T47D (cell line): Measurements from ENCODE around the gene C6orf136.

Source experiments
- DNase-seq, 2 experiments: peaks; one replicate each; pipeline versions ENCODE4 v3.0.0 to v3.0.0-alpha.2; 2011 to 2012; ENCODE audit warnings: low read depth in 1 of 2, low spot score in 1 of 2
- JUND ChIP-seq: IDR thresholded peaks from 2 replicates; pipeline ENCODE4 v1.6.1; 2012; ENCODE audit warnings: low read depth
- in situ Hi-C: cut with HindIII; loops from 2 replicates; pipeline ENCODE4 v1.10.0; 2016; ENCODE audit warnings: low sequenced_read_pairs, low pct_unique_long_range_greater_than_20kb

C6orf136 gene

DNA sequence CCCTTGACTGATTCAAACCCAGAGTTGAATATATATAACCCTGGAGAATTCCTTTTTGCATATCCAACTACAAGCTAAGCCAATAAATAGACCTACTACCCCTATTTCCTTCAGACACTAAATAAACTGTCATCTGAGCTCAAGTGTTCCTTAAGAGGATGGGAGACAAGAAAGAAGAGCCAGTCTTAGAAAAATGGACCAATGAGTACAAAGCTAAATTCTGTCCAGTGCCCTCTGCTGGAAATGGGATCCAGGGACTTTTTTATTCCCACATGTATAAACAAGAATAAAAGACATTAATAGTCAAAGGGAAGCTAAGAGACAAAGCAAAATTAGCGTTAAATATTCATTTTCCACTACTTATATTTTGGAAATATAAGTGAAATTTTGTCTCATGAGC, 34.7 kb upstream of the C6orf136 start:
- peak in 1 of 2 experiments; percentile 62 for DNase-seq
- no peak for TF ChIP-seq JUND
- in situ Hi-C loops: no loop called here

DNA sequence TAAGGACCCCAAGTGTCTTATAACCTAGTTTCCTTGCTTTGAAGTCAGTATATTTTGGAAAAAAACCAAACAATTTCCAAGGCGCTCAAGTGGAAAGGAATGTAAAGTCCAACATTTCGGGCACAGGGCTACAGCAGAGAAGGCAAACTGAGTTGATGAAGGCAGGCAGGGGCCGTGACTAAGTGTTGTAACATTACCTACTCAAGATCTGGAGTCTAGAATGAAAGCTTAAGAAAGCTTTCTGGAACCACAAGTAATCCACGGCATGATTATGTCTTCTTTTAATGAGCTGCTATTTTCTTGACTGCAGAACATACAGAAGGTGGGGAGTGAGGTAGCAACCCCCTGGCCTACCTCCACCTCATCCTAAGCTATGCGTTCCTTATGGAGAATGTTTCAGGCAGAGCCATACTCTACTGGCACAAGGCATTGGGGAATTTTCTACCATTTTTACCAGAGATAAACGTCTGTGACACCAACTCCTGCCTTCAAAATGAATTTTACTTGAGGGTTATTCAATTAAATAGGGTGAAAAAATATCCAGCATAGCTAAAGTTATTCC, 34.2 kb upstream of the C6orf136 start:
- in situ Hi-C loops: no loop called here
- DNase-seq: no peak
- TF ChIP-seq JUND: 0 out of 2 replicates have a peak, but pooled peaks have one; percentile 12

DNA sequence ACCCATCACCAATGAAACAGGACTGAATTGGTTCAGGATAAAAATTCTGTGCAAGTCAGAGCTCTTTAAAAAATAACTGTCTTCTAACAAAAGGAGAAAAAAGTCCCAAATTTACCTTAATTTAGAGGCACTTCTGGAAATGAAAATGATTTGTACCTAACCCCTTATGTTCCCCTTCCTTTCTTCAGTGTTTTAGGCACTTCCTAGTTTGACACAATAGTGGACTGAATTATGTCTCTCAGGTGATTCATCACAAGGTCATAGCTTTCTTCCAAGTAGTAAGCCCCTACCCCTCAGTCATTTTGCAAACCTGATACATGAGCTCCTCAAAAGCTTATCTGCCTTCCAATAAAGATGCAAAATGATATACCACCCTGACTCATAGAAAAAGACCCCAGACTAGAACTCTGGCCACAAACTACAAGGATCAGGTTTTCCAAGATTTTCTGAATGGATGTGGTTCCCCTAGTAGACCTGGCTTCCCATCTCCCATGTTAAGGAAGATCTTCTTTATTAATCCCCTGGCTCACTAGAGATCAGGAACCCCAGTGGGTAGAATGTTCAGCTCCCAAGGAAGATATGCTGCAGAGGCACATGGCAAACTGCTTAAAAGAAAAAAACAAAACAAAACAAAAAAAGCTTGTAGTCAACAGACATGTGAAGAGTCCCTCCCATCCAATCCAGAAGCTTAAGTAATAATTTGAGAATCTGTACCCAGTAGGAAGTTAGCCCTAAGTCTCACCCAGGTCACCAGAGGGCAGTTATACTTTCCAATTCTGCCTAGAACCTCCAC, 33.5 kb upstream of the C6orf136 start:
- TF ChIP-seq JUND: no peak
- in situ Hi-C loops: no loop called here
- DNase-seq: no peak

DNA sequence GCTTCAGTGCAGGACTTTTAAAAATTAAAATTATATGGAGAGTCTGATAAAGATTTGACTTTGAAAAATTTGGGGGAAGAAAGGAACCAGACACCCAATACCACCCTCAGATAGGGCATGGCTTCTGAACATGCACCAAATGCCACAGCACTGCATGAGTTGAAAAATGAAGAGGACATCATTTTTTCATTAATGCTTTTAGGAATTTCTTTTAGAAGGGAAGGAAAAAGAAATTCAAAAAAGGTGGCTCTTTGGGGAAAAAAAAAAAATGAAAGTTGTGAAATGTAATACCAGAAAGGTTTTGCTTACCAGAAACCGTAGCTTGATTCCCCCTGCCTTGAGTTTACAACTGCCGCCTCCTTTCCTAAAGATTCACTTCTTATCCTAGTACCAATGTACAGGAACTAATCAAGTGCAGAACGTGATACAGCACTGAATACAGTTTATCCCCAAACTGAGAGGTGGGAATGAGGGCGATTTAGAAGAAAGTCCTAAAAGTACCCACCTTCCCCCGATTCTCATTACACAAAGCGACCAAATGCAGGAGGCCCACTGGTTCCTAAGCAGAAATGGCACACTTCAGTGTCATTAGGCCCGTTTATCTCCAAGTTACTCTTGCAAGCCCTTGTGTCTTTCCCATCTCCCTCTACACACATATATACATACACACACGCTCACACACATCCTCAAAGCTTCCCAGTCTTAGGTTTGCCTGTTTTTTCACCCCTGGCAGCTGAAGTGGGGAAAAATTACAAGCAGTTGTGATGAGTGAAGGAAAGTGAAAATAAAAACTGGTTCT, 32.7 kb upstream of the C6orf136 start:
- peak in 1 of 2 experiments; percentile 48 for DNase-seq
- no peak for TF ChIP-seq JUND
- in situ Hi-C loops: no loop called here

DNA sequence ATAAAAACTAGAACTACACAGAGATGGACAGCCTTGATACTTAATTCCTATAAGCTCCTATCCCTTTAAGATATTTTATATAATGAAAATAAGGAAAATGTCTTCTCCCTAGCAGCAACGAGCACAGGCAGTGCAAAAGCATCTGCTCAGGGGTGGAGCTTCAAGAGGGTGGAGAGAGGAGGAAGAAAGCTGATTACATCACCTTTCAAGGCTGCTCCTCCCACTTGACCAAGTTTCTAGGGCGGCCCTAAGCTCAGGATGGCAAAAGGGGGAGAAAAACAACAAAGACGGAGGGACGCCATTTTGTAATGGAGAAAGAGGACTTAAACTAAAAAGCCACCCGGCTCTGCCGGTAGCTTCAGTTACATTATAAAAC, 32.1 kb upstream of the C6orf136 start:
- peak; percentile 35 to 99 for DNase-seq
- peak; percentile 25; the same call in 1 of the 2 replicates for TF ChIP-seq JUND
- in situ Hi-C loops: no loop called here

DNA sequence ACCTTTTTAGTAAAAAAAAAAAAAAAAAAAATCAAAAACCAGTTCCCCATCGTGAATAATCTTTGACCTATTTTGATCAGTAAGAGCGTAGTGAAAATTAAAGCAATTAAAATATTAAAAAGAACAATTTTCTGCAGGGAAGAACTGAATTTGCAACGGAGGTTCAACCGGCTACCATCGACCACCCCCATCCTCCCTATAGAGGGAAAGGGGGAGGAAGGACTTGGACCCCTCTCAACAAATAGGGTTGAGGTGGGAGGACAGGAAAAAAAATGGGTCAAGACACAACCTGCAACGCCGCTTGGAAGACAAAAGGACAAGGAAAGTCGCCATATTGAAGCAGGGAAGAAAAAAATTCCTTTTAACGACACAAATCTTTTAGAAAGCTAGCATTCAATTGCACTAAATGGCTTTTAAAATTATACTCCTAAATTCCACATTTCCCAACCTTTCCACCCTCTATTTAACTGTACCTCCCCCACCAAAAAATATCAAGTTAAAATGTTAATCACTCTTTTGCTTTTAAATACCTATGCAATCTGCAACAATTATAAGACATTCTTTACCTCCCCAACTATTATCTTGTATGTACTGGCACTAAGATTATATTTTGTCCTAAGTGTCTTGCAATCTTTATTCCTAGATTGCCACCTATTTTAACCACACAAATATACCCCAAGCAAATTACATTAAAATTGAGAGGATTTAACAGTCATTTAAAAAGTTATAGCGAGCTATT, 31.5 kb upstream of the C6orf136 start:
- TF ChIP-seq JUND: peak; percentile 69
- in situ Hi-C loops: no loop called here
- peak in 1 of 2 experiments; percentile 89 for DNase-seq

DNA sequence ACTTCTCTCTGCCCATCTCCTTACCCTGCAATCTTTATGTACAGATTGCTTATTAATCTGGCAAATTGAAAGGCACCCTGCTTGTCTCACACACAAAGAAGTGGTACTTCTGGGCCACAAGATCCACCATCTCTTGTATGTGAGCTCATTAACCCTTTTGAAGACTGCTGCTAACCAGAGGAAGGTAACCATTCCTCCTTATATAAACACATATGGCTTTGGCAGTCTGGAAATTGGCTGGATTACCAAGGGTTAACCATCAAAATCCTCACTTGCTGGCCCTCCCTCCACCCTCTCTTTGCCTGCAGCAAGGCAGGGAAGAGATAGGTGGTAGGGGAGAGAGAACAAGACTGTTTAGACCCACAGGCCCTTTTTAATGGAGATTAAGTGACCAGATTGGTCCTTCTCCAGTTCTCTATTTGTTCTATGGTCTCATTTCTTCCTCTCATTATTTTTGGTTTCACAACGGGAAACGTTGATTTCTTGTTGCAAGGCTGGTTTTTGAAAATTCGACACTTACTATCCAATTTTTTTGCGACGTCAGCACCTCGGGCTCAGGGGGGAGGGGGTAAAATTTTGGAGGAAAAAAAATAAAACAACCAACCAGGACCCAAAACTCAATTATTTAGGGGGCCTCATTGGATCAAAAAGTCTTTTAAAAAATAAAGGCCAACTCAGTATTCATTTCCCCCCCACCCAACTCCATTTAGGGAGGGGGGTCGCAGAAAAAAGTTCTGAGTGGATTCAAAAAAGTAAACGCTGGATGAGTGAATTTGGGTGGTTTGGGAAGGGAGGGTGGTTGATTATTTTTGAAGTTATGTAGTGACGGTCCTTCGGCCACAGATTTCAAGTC, 30.7 kb upstream of the C6orf136 start:
- in situ Hi-C loops: no loop called here
- TF ChIP-seq JUND: 0 out of 2 replicates have a peak, but pooled peaks have one; percentile 3
- DNase-seq: peak in 1 of 2 experiments; percentile 81

DNA sequence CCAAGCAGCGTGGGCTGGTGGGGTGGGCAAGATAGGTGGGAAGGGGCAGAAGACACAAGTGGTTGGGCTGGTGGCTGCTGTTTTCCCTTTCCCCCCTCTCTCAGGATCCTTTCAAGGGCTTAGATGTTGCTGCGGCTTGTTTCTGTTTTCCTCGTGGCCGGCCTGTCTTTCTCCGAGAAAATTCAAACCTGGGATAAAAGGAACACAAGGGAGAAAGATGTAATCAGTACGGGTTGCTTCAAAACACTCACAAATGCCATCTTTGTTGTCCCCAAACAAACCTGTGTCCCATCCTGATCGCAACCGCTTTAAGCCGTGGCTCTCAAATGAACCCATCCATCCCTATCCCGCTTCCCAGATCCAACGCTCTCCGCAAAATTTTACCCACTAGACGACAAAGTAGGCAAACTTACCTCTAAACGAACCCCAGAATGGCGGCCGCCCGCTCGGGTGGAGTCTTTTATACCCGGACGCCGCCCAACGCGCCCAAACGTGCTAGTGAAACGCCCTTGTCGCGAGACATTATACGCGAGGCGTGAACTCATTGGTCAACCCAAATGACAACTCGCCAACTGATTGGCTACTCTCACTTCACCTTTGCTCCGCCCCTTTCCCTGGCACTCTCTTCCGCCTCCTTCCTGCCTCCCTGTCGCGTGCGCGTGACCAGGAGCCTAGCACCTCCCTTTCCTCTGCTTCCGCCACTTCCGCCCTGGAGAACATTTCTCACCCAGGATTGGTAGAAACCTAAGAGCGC, 29.9 kb upstream of the C6orf136 start, which contains the start of gene PPP1R10:
PPP1R10 (minus strand) TSS at position 433 of the 754 bp plus-strand sequence. CDS start 7,299 bp downstream, outside the sequence.
- in situ Hi-C loops: no loop called here
- peak; percentile 75 to 100 for DNase-seq
- no peak for TF ChIP-seq JUND

DNA sequence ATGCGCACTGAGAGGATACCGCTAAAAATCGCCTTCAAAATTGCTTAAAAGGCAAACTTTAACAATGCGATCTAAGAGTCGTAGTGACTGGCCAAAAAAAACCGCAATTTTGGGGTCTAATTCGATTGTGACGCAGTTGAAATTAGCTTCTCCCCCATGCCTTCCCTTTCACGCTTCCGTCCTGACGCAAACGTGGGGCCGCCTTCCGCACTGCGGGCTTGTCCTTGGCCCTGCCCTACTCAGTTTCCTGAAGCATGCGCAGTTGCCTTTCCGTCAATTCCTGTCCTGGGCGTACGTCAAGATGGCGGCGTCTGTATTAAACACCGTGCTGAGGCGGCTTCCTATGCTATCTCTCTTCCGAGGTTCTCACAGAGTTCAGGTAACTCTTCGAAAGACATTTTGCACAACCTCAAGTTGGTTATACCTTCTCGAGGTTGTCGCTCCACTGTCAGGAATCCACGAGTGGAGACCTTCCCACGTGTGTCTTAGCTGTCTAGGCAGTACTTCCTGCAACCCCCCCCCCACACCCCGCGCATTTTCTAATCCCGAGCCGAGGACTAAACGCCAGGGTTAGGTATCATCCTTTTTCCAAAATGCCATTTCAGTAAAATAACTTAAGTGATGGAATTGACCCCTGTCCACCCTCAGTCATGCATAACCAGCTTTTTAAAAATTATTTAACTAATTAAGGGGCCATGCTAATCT, 29.2 kb upstream of the C6orf136 start, which contains the start of gene MRPS18B:
MRPS18B (plus strand) TSS at position 276 of the 705 bp plus-strand sequence; CDS start at position 302, 26 bp downstream.
- in situ Hi-C loops: no loop called here
- peak; percentile 71 to 99 for DNase-seq
- no peak for TF ChIP-seq JUND

DNA sequence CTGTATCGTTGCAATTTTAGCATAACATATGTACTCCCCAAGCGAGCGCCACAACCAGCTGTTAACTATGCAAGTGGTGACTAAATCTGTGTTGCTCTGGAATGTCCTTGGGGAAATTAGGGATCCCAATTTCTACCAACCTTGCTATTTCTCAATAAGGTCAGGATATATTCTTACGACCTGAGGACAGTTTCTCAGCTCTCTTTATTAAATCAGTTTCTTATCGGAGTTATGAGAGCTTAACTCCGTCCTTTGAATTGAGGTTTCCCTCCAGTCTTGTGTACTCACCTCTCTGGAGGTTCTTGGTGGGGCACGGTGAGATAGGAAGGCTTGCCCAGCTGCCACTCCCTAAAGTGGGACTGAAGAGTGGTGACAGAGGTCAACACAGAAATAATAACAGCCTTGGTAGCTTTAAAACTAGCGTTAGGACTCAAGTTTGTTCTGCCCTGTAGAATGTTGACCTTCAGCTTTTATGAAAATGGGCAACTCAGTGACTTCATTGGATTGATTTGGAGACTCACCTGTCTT, 28.6 kb upstream of the C6orf136 start:
- DNase-seq: no peak
- in situ Hi-C loops: no loop called here
- no peak for TF ChIP-seq JUND
